Ectodermal cell (in vitro differentiated cells): Measurements from ENCODE around the gene LBH.

Experiments
- H3K27ac ChIP-seq: 2 replicates; pipeline ENCODE4 v1.7.0; 2013; ENCODE audit warnings: mild to moderate bottlenecking, low read depth, low read length; ENCODE audit not compliant: insufficient read depth, poor library complexity, severe bottlenecking
- H3K27me3 ChIP-seq: 2 replicates; pipeline ENCODE4 v1.7.0; 2013; ENCODE audit warnings: mild to moderate bottlenecking, low read length; ENCODE audit not compliant: insufficient read depth, control insufficient read depth, poor library complexity, severe bottlenecking
- H3K36me3 ChIP-seq: one replicate; pipeline ENCODE4 v1.7.0; 2013; ENCODE audit warnings: low read length; ENCODE audit not compliant: control insufficient read depth, insufficient read depth
- H3K4me1 ChIP-seq: one replicate; pipeline ENCODE4 v1.7.0; 2013; ENCODE audit warnings: low read length; ENCODE audit not compliant: control insufficient read depth, insufficient read depth
- H3K4me3 ChIP-seq: 2 replicates; pipeline ENCODE4 v1.7.0; 2013; ENCODE audit warnings: low read depth, low read length, control low read depth; ENCODE audit not compliant: insufficient read depth
- H3K9me3 ChIP-seq: 2 replicates; pipeline ENCODE4 v1.7.0; 2013; ENCODE audit warnings: mild to moderate bottlenecking, low read length, moderate library complexity; ENCODE audit not compliant: control insufficient read depth
- WGBS, 2 experiments: methylation state at CpG; one replicate each; pipeline ENCODE4 v1.1.7; 2013; ENCODE audit warnings: missing lambda C conversion rate in 2 of 2; 5-methylcytosine and 5-hydroxymethylcytosine counted together

Gene LBH

DNA sequence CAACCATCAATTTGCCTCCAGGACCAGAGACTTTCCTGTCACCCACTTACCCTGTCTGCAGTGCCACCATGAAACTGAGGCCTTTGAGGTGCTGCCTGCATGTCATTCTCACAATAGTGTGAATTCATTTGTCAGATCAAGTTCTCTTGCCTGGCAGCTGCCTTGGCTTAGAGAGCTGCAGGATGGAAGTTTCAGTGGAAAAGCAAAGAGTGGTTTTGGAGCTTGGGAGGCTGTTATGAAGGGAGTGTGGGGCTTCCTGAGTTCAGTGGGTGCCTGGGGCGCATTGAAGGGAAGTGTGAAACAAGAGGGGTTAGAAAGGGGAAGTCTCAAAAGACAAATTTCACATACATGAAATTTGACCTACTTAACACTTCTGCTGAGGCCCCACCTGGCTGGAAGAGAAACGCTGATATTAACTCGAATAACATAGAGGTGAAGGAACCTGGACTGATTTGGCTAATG is 7.9 kb upstream of the LBH start:
- Histone ChIP-seq H3K4me1 (no peaks in the 10 kb centered on the region), H3K27me3 (no peaks in the 10 kb centered on the region), H3K4me3 (no peak overlapping the region), H3K36me3 (no peaks in the 10 kb centered on the region), H3K27ac (no peak overlapping the region), H3K9me3 (no peaks in the 10 kb centered on the region)
- WGBS, 2 experiments = 89 to 93% methylated on average over 3 of the region's 3 CpGs

DNA sequence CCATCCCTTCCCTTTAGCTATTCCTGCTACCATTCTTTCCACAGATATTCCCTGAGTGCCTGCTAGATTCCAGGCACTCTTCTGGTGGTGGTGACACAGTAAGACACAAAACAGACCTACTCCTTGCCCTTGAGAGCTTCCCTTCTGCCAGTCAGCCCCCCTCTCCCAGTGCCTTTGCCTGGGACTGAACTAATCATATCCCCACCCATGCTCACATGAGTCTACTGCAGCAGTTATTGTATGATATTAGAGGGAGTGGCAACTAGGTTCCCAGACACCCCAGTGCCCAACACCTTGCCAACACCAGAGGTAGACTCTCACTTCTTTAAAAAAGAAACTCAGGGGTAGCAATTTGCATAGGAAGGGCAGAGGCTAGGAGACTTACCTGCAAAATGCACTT is 7.2 kb upstream of the LBH start:
- H3K4me1 ChIP-seq = no peaks in the 10 kb centered on the region
- no peaks in the 10 kb centered on the region for H3K27me3 ChIP-seq
- no peaks in the 10 kb centered on the region for H3K36me3 ChIP-seq
- no peak overlapping the region for H3K4me3 ChIP-seq
- no peak overlapping the region for H3K27ac ChIP-seq
- no peaks in the 10 kb centered on the region for H3K9me3 ChIP-seq

GRCh38 chr2:30225131-30225762 is 6.1 kb upstream of the LBH start:
- 75 to 79% methylated on average over 7 to 8 of the region's 8 CpGs for WGBS, 2 experiments
- no peaks in the 10 kb centered on the region for H3K36me3 ChIP-seq
- peaks cover under 1% of the 10 kb centered on the region for H3K4me1 ChIP-seq
- H3K4me3 ChIP-seq = no peak overlapping the region
- H3K27me3 ChIP-seq = peaks cover 10% of the 10 kb centered on the region
- H3K9me3 ChIP-seq = no peaks in the 10 kb centered on the region
- H3K27ac ChIP-seq = no peak overlapping the region

DNA sequence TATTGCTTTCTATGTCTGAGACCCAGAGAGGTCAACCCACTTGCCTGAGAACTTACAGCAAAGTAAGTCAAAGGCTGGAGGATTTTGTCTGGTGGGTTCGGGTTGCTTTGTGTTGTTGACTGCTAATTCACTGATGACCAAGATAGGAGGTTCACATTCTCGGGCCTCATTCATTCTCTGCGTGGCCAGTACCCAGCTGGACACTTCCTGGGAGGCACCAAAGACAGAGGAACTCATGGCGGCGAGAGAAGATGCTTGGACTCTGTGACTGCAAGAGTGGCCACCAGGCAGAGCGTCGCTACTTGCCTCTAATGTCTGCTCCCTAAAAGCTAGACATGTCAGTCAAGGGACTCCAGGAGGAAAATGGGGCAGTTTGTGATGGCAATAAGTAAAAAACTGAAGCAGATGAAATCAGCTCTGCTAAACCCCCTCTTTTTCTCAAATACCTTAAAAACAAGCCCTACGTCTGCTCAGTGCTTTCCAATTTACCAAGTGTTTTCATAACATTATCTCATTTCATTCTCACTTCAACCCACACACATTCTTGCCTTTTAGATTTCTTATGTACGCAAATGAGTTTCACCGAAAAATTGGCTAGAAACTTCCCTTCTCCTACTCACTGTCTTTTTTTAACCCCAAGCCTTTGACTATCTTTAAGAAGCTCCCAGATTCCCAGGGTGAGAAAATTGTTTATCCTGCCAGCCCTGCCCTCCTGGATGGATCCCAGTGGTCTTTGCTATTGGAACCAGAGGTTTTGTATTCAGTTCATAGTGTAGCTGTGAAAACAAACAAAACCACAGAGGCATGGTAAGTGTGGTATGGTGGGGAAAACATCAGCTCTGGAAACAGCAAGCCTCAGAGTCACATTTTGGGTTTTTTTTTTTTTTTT is 4.9 kb upstream of the LBH start:
- H3K9me3 ChIP-seq = no peaks in the 10 kb centered on the region
- H3K27ac ChIP-seq = no peak overlapping the region
- no peaks in the 10 kb centered on the region for H3K36me3 ChIP-seq
- 80 to 81% methylated on average over 10 of the region's 10 CpGs for WGBS, 2 experiments
- peaks cover 4% of the 10 kb centered on the region for H3K4me1 ChIP-seq
- H3K27me3 ChIP-seq = peaks cover 22% of the 10 kb centered on the region
- H3K4me3 ChIP-seq = no peak overlapping the region

DNA sequence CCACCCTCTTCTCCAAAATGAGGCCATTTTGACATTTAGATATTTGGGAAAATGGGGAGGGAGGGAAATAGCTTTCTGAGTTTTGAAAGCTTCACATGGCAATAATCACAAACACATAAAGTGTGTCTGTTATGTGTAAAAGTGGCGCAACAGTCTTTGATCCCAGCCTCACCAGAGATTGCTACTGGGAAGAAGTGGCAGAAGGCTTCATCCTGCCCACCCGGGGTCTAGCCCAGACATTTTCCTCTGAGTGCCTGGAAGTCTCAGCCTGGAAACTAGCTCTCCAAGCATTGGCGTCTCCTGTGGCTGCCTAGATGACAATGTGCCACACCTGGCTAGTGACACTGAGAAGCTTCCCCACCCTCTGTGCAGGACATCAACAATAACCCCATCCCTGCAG is 1.7 kb upstream of the LBH start:
- Histone ChIP-seq H3K9me3 (no peaks in the 10 kb centered on the region), H3K4me1 (peaks cover 7% of the 10 kb centered on the region), H3K4me3 (no peak overlapping the region), H3K27me3 (peaks cover 53% of the 10 kb centered on the region), H3K27ac (no peak overlapping the region), H3K36me3 (no peaks in the 10 kb centered on the region)
- WGBS, 2 experiments = 85 to 88% methylated on average over 3 of the region's 3 CpGs

DNA sequence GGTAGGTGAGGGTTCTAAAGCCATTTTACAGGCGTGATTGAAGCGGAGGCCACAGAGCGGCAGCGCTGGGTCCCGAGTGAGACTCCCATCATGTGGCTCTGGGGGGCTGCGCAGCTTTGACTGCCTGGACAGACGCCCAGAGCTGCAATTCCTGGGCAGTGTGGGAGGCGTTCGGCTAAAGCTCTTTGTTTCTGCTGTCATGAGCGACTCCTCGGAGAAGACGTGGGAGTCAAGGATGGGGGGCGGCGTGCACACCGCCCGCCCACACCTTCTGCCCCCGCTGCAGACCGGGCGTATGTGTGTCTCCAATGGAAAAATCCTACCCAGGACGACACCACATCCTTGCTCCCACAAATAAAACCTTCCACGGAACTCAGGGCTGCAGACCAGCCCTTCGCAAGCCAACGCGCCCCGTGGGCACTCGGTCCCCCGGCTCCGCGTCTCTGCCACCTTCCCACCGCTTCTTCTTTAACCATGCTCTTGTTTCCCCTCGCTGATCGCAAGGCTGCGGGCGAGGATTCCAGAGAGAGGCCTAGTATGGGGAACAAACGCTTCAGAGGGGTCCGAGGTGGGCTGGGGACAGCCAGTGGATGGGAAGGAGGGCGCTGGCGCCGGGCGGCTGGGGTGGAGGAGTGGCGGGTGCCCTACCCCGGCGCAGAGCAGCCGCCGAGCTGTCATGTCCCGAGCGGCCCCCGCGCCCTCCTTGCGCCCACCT is 680 bp upstream of the LBH start:
- Histone ChIP-seq H3K9me3 (no peaks in the 10 kb centered on the region), H3K4me1 (peaks cover 7% of the 10 kb centered on the region), H3K4me3 (peak overlapping the region; percentile 47), H3K36me3 (no peaks in the 10 kb centered on the region), H3K27ac (no peak overlapping the region), H3K27me3 (peaks cover 53% of the 10 kb centered on the region)
- 3 to 4% methylated on average over 50 of the region's 50 CpGs for WGBS, 2 experiments

- Histone ChIP-seq H3K4me3 (peak overlapping the region; percentile 47), H3K27me3 (peaks cover 53% of the 10 kb centered on the region), H3K9me3 (no peaks in the 10 kb centered on the region), H3K4me1 (peaks cover 7% of the 10 kb centered on the region), H3K36me3 (no peaks in the 10 kb centered on the region), H3K27ac (no peak overlapping the region)
- WGBS, 2 experiments = 0 to 1% methylated on average over 70 of the region's 70 CpGs
These were observed 864 bp downstream of the LBH start for GRCh38 chr2:30231996-30232800.

DNA sequence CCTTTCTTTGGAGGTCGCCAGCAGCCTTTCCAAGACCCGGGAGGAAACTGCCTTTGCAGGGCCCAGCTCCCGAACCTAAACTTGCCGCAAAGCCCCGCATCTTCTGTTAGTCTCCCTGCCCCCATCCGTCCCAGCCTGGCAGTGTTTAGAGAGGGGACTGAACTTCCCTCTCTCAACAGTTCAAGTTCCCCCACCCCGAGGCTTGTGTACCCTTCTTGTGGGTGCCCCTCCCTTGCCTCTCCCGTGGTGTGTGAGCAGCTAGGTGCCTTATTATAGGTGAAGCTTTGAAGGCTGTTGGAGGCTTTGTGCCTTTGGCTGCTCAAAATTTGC is 1.4 kb downstream of the LBH start:
- H3K36me3 ChIP-seq = no peaks in the 10 kb centered on the region
- no peaks in the 10 kb centered on the region for H3K9me3 ChIP-seq
- peaks cover 53% of the 10 kb centered on the region for H3K27me3 ChIP-seq
- H3K27ac ChIP-seq = no peak overlapping the region
- H3K4me3 ChIP-seq = peak overlapping the region; percentile 47
- 2% methylated on average over 7 to 8 of the region's 8 CpGs for WGBS, 2 experiments
- peaks cover 7% of the 10 kb centered on the region for H3K4me1 ChIP-seq

GRCh38 chr2:30233271-30234009 is 2.1 kb downstream of the LBH start:
- Histone ChIP-seq H3K27ac (no peak overlapping the region), H3K27me3 (peaks cover 53% of the 10 kb centered on the region), H3K36me3 (no peaks in the 10 kb centered on the region), H3K4me3 (no peak overlapping the region), H3K9me3 (no peaks in the 10 kb centered on the region), H3K4me1 (peaks cover 7% of the 10 kb centered on the region)
- 57 to 65% methylated on average over 4 of the region's 4 CpGs for WGBS, 2 experiments
